Neuronal stem cell (in vitro differentiated cells): Measurements from ENCODE around the gene DDOST. TPM values are rescaled to one million over a fixed set of nuclear protein-coding genes. Genes with fewer than 3 reads are reported as not detected.

Experiments
- DNase-seq: peaks from one replicate; pipeline ENCODE4 v3.0.0-alpha.2; 2013; ENCODE audit warnings: low spot score
- H2AFZ ChIP-seq: one replicate; pipeline ENCODE4 v1.6.1; 2013; ENCODE audit warnings: mild to moderate bottlenecking, low read length, inconsistent platforms
- H2AK5ac ChIP-seq: 2 replicates; pipeline ENCODE4 v1.6.1; 2013; ENCODE audit warnings: low read depth, mild to moderate bottlenecking, inconsistent platforms, low read length, moderate library complexity, mixed read lengths
- H2BK120ac ChIP-seq: 2 replicates; pipeline ENCODE4 v1.6.1; 2013; ENCODE audit warnings: low read depth, mild to moderate bottlenecking, inconsistent platforms, low read length, moderate library complexity, mixed read lengths
- H2BK12ac ChIP-seq: one replicate; pipeline ENCODE4 v1.6.1; 2013; ENCODE audit warnings: low read length, inconsistent platforms
- H2BK15ac ChIP-seq: 2 replicates; pipeline ENCODE4 v1.6.1; 2013; ENCODE audit warnings: mild to moderate bottlenecking, low read length, inconsistent platforms, mixed read lengths
- H2BK5ac ChIP-seq: one replicate; pipeline ENCODE4 v1.6.1; 2013; ENCODE audit warnings: inconsistent platforms, mild to moderate bottlenecking, low read length, moderate library complexity
- H3K14ac ChIP-seq: one replicate; pipeline ENCODE4 v1.6.1; 2013; ENCODE audit warnings: low read length, inconsistent platforms
- H3K18ac ChIP-seq: 2 replicates; pipeline ENCODE4 v1.6.1; 2013; ENCODE audit warnings: low read length, inconsistent platforms
- H3K23ac ChIP-seq: 2 replicates; pipeline ENCODE4 v1.6.1; 2013; ENCODE audit warnings: low read depth, mild to moderate bottlenecking, mixed read lengths, low read length, inconsistent platforms; ENCODE audit not compliant: poor library complexity
- H3K27ac ChIP-seq: replicated peaks from 3 replicates; pipeline ENCODE4 v1.5.1; 2013; ENCODE audit warnings: low read length, inconsistent platforms
- H3K27me3 ChIP-seq, 3 experiments: 2 replicates each; pipeline ENCODE4 v1.6.1; 2013; ENCODE audit warnings: low read length in 3 of 3, mild to moderate bottlenecking in 2 of 3, inconsistent platforms in 1 of 3, low read depth in 1 of 3, mixed read lengths in 1 of 3, moderate library complexity in 1 of 3; ENCODE audit not compliant: control insufficient read depth in 3 of 3, insufficient read depth in 3 of 3
- H3K36me3 ChIP-seq, 2 donors: replicated peaks in 1 of 2; 2 replicates each; pipeline ENCODE4 v1.6.1; 2013; ENCODE audit warnings: low read length in 2 of 2; ENCODE audit not compliant: control insufficient read depth in 2 of 2, insufficient read depth in 2 of 2
- H3K4ac ChIP-seq: 2 replicates; pipeline ENCODE4 v1.6.1; 2013; ENCODE audit warnings: inconsistent platforms, mild to moderate bottlenecking, low read length, moderate library complexity
- H3K4me1 ChIP-seq, 2 donors: 1 replicate in 1 of 2; 2 replicates in 1 of 2; pipeline ENCODE4 v1.6.1; 2013; ENCODE audit warnings: low read length in 2 of 2, low read depth in 1 of 2; ENCODE audit not compliant: control insufficient read depth in 2 of 2, insufficient read depth in 1 of 2
- H3K4me2 ChIP-seq: one replicate; pipeline ENCODE4 v1.6.1; 2013; ENCODE audit warnings: mild to moderate bottlenecking, low read length, inconsistent platforms; ENCODE audit not compliant: insufficient read depth, poor library complexity, severe bottlenecking
- H3K4me3 ChIP-seq, 2 donors: 2 replicates each; pipeline ENCODE4 v1.5.1; 2013; ENCODE audit warnings: low read length in 2 of 2, mild to moderate bottlenecking in 2 of 2, inconsistent platforms in 1 of 2, moderate library complexity in 1 of 2
- H3K79me1 ChIP-seq: one replicate; pipeline ENCODE4 v1.6.1; 2013; ENCODE audit warnings: low read depth, mild to moderate bottlenecking, inconsistent platforms, low read length, moderate library complexity
- H3K9ac ChIP-seq: one replicate; pipeline ENCODE4 v1.6.1; 2013; ENCODE audit warnings: mild to moderate bottlenecking, low read depth, low read length, inconsistent platforms; ENCODE audit not compliant: poor library complexity
- H3K9me3 ChIP-seq, 2 donors: replicated peaks in 1 of 2; 2 replicates each; pipeline versions ENCODE3 to v1.6.1; 2013; ENCODE audit warnings: low read length in 2 of 2, mild to moderate bottlenecking in 2 of 2, inconsistent platforms in 1 of 2, low read depth in 1 of 2, mixed read lengths in 1 of 2, moderate library complexity in 1 of 2; ENCODE audit not compliant: control insufficient read depth in 2 of 2, insufficient read depth in 1 of 2
- H4K8ac ChIP-seq: one replicate; pipeline ENCODE4 v1.6.1; 2013; ENCODE audit warnings: low read depth, mild to moderate bottlenecking, inconsistent platforms, low read length, moderate library complexity
- H4K91ac ChIP-seq: one replicate; pipeline ENCODE4 v1.6.1; 2013; ENCODE audit warnings: low read length, low read depth, mild to moderate bottlenecking, inconsistent platforms; ENCODE audit not compliant: poor library complexity
- WGBS, 2 donors: extraction: QIAGEN DNeasy Blood & Tissue Kit; methylation state at CpG; one replicate each; pipeline ENCODE4 v1.1.7; 2013; ENCODE audit warnings: missing lambda C conversion rate in 2 of 2, mixed read lengths in 1 of 2; ENCODE audit not compliant: insufficient read length in 2 of 2, insufficient replicate concordance in 1 of 2; ENCODE audit errors: extremely low coverage in 2 of 2; 5-methylcytosine and 5-hydroxymethylcytosine counted together
- polyA plus RNA-seq, 2 experiments: library from polyadenylated mRNA; stranded (reverse); fragments of 200-250 nt; gene quantifications; one replicate each; pipeline ENCODE4 v1.2.3, GENCODE V29; 2013

DDOST gene
- 115 TPM for polyA plus RNA-seq (2013, experiment 1 of 2)
- 115 TPM for polyA plus RNA-seq (2013, experiment 2 of 2)

GRCh38 chr1:20661207-20662109 is at the start of gene DDOST:
TSS of gene DDOST (minus strand) at chr1:20661369. CDS start at chr1:20661350, 19 bp downstream.
- Histone ChIP-seq H3K9ac (peak within 1 kb of the TSS; percentile 97), H3K9me3 (no peaks in the 10 kb centered on the region), H3K4ac (no peak within 1 kb of the TSS), H4K8ac (peak within 1 kb of the TSS; percentile 44), H4K91ac (no peak within 1 kb of the TSS), H3K14ac (peak within 1 kb of the TSS; percentile 83), H2BK15ac (no peak within 1 kb of the TSS), H2BK5ac (peak within 1 kb of the TSS; percentile 45), H3K79me1 (peaks cover 8% of the 10 kb centered on the region), H3K4me1 (peaks cover 8 to 11% of the 10 kb centered on the region in 2 donors), H2AK5ac (peak within 1 kb of the TSS; percentile 49), H2BK120ac (no peak within 1 kb of the TSS), H3K4me2 (peak within 1 kb of the TSS; percentile 85), H3K23ac (peak within 1 kb of the TSS; percentile 99), H3K36me3 (peaks cover 12 to 35% of the 10 kb centered on the region in 2 donors), H3K27me3 (no peaks in the 10 kb centered on the region), H2BK12ac (no peak within 1 kb of the TSS), H3K27ac (peak within 1 kb of the TSS; percentile 60), H3K18ac (peak within 1 kb of the TSS; percentile 96), H2AFZ (peak within 1 kb of the TSS; percentile 86), H3K4me3 (peak within 1 kb of the TSS; percentile 88 to 98)
- WGBS, 2 donors = no CpG with 5 or more reads among the region's 58 CpGs
- DNase-seq = peak; percentile 97

- Histone ChIP-seq H3K4me2 (no peak overlapping the region), H3K9me3 (peaks cover 0 to 2% of the 10 kb centered on the region in 2 donors), H4K91ac (no peak overlapping the region), H3K4ac (no peak overlapping the region), H3K23ac (peak overlapping the region; percentile 6), H3K9ac (no peak overlapping the region), H2BK5ac (no peak overlapping the region), H2AFZ (peak overlapping the region; percentile 83), H3K18ac (peak overlapping the region; percentile 71), H3K4me1 (peaks cover 2 to 20% of the 10 kb centered on the region in 2 donors), H3K36me3 (peaks cover 0 to 4% of the 10 kb centered on the region in 2 donors), H3K79me1 (no peaks in the 10 kb centered on the region), H4K8ac (no peak overlapping the region), H2BK12ac (no peak overlapping the region), H2BK15ac (no peak overlapping the region), H3K27ac (no peak overlapping the region), H2AK5ac (no peak overlapping the region), H3K4me3 (no peak overlapping the region), H2BK120ac (no peak overlapping the region), H3K14ac (no peak overlapping the region), H3K27me3 (no peaks in the 10 kb centered on the region)
- no CpG with 5 or more reads among the region's 18 CpGs for WGBS, 2 donors
- no peak for DNase-seq
Observed at GRCh38 chr1:20710469-20711284, 49.5 kb upstream of the DDOST start.

GRCh38 chr1:20709868-20710267 is 48.7 kb upstream of the DDOST start:
- no peak overlapping the region for H3K27ac ChIP-seq
- H3K4me2 ChIP-seq = no peak overlapping the region
- H3K9ac ChIP-seq = no peak overlapping the region
- peak overlapping the region; percentile 71 for H3K14ac ChIP-seq
- H3K79me1 ChIP-seq = no peaks in the 10 kb centered on the region
- peak overlapping the region; percentile 90 for H3K23ac ChIP-seq
- no peak overlapping the region for H2BK15ac ChIP-seq
- peaks cover 0 to 2% of the 10 kb centered on the region in 2 donors for H3K9me3 ChIP-seq
- no peak overlapping the region for H2BK12ac ChIP-seq
- H4K91ac ChIP-seq = no peak overlapping the region
- H2BK120ac ChIP-seq = no peak overlapping the region
- H3K18ac ChIP-seq = peak overlapping the region; percentile 64
- H2AFZ ChIP-seq = no peak overlapping the region
- no peak overlapping the region for H2BK5ac ChIP-seq
- H3K4me1 ChIP-seq = peaks cover 2 to 27% of the 10 kb centered on the region in 2 donors
- H2AK5ac ChIP-seq = no peak overlapping the region
- no peak overlapping the region for H4K8ac ChIP-seq
- no peak overlapping the region for H3K4me3 ChIP-seq
- peaks cover 0 to 4% of the 10 kb centered on the region in 2 donors for H3K36me3 ChIP-seq
- no peak overlapping the region for H3K4ac ChIP-seq
- no CpG with 5 or more reads among the region's 3 CpGs for WGBS, 2 donors
- no peak for DNase-seq
- no peaks in the 10 kb centered on the region for H3K27me3 ChIP-seq
